GM21576 (cell line): ENCODE results near the gene HOTAIR.

Experiments
- ATAC-seq: cut with Tn5 transposase; IDR thresholded peaks from one replicate; pipeline ENCODE4 v1.9.1; 2021; ENCODE audit warnings: mild to moderate bottlenecking, moderate library complexity; ENCODE audit not compliant: unreplicated experiment

HOTAIR gene

GRCh38 chr12:53976172-53976822 lies 1.5 kb upstream of the HOTAIR start:
- no peak for ATAC-seq

DNA sequence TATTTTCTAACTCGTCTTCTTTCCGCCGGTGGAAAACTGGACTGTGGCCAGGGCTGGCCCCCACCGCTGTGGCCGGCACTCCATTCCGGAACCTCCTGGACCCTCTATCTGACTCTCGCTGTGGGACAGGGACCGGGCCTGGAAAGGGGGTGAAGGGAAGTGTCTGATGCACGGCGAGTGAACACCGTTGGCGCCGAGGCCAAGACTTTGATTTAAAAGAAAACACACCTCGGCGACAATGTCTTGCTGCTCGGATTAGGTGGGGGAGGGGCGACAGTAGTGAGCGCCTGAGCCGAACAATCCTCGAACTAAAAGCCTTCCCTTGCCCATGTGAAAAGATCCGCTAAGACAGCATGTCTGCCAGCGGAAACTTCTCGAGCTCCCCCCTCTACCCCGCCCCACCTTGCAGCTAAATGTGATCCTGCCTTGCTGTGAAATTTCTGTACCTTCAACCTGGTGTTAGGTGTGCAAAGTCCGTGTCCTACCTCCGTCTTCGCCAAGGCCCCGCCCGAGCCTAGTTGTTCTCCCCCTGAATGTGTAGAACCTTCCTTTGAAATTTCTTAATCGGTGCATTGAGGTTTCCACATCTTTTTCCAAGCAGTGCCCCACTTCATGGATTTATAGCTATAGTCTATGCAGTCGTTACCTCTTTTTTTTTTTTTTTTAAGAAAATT lies 862 bp upstream of the HOTAIR start:
- ATAC-seq: no peak

DNA sequence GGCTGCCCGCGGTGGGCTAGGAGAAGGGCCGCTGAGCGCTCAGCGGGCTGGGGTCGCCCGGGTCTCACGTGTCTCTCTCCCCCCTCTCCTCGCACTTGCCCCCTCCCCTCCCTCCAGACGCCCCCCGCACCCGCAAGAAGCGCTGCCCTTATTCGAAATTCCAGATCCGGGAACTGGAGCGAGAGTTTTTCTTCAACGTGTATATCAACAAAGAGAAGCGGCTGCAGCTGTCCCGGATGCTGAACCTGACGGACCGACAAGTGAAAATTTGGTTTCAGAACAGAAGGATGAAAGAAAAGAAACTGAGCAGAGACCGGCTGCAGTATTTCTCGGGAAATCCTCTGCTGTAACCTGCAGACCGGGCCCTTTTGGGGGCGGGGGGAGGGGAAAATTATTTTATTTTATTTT lies 314 bp upstream of the HOTAIR start:
- ATAC-seq: no peak

GRCh38 chr12:53973236-53974042 lies 1.3 kb downstream of the HOTAIR start:
- no peak for ATAC-seq

DNA sequence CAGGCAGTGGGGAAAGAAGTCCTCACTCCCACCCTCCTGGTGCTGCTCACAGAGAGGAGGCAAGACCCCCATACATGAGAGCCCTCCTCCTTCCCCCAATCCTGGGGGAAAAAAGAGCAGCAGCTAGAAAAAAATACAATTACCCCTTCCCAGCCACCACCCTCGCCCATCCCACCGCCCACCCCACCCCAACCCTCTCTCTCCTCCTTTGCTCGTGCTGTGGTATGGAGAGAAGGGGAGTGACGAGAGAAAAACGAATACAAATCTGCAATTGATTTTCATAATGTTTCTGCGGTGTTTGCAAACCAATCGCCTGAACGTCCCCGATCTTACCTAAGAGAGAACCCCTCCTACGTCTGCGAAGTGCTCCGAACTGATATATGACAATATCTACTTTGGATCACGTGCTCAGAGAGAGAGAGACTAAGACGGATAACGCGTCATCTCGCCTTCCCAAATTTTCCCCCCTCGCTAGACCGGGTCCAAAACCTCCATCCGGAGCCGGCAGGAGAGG lies 2.0 kb downstream of the HOTAIR start, which contains the start of gene HOXC11:
Gene HOXC11 (plus strand): TSS at position 405 of the 514 bp plus-strand sequence. CDS start 116 bp downstream, outside the sequence.
- no peak for ATAC-seq

DNA sequence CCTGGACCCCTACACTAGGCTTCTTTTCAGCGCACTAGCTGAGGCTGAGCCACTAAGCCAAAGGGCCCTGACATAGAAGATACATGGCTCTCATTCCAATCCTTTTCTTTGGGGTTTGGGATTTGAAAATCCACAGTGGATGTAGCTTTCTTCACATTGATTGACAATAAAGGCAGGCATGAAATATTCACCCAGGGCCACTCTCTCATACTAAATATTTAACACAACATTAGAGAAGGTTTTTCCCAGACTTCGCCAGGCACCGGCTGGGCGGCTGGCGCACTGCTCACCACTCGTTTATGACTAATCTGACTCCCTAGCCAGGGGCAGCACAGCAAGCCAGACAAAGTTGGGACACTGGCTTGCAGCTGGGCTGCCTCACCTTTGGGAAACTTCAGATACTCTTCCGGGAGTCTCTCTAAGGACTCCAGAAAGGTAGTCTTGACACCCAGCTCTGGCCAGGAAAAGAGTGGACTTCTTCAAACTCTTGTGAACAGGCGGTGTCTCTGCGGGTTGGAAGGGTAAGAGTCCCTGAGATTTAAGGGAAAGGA lies 2.5 kb downstream of the HOTAIR start:
- no peak for ATAC-seq

GRCh38 chr12:53971686-53972085 lies 3.1 kb downstream of the HOTAIR start:
- no peak for ATAC-seq

GRCh38 chr12:53971129-53971528 lies 3.6 kb downstream of the HOTAIR start:
- no peak for ATAC-seq

DNA sequence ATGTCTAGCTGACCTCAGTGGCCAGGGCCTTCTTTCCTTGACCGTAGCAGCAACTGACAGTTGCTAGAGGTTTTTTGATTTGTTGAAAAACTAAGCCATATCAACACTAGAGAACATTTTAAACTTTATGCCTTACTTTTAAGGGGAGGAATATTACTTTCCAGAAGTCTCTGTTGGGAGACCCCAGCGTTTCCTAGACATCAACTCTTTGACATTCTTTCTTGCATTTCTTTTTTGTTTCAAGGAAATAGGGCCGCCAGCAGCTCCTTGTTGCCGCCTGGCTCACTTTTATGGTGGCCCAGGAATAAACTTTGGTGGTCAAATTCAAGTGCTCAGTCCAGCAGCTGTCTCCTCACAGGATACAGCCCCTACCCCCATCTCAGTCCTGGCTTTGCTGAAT lies 4.3 kb downstream of the HOTAIR start:
- ATAC-seq: no peak

DNA sequence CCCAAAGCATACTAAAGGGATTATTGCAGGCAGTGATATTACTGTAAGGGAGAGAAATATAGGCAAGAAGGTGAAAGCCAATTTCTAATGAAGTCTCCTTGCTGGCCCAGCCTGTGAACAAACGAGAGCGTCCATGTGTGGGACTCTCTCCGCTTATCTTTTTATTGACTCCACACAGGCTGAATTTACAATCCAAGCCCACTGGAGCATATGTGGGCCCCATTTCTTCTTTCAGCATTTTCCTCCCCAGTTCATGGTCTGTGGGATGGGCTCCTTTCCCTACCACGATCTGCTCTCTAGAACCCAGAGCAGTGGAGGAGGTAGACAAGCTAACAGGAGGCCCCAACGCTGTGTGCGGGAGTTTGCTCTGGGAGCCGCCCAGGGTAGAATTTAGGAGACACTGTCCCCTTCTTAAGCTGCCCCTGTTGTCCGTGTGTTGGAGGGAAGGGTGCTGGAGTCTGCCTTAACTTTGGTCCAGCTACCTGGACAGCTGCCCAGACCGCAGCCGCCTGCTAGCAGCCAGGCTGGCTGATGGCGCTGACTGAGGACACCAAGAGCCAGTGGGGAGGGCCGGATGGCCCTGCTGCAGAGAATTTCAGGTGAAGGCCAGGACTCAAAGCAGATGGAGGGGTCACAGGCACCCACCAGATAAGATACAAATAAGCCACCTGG lies 5.0 kb downstream of the HOTAIR start:
- ATAC-seq: no peak

- ATAC-seq: no peak
These were observed 6.3 kb downstream of the HOTAIR start for GRCh38 chr12:53968214-53969127.

- ATAC-seq: no peak
These were observed 7.3 kb downstream of the HOTAIR start for GRCh38 chr12:53967421-53967925.

GRCh38 chr12:53966385-53967133 lies 8.2 kb downstream of the HOTAIR start:
- no peak for ATAC-seq

DNA sequence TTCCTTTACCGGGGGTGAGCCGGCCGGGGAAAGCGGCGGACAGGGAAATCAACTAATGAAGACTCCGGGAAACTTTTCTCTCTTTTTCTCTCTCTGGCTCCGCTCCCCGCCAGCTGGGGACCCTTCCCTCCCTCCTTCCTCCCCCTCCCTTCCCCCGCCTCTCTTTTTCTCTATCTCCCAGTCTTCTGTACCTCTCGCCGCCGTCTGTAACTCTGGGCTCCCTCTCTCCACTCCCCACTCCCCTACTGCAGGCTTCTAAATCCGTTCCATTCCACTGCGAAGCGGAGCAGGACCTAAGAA lies 8.7 kb downstream of the HOTAIR start:
- no peak for ATAC-seq

- no peak for ATAC-seq
These were observed 9.3 kb downstream of the HOTAIR start for GRCh38 chr12:53965281-53966084.

DNA sequence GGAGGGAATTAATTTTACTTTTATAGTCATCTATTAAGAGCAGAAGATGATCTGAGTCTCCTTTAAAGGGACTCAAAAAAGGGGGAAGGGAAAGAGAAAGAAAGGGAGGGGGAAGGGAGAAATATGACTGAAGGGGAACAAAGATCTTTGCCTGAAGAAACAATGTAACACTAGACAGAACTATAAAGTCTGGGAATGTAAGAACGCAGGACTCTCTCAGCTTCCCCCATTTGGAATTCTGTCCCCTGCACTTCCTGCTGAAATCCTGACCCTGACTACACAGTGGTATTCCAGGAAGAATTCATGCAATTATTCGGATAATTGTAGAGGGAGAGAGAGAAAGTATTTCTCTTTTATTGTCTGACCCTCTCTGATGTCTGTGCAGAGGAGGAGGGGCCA lies 10.4 kb downstream of the HOTAIR start:
- ATAC-seq: no peak

DNA sequence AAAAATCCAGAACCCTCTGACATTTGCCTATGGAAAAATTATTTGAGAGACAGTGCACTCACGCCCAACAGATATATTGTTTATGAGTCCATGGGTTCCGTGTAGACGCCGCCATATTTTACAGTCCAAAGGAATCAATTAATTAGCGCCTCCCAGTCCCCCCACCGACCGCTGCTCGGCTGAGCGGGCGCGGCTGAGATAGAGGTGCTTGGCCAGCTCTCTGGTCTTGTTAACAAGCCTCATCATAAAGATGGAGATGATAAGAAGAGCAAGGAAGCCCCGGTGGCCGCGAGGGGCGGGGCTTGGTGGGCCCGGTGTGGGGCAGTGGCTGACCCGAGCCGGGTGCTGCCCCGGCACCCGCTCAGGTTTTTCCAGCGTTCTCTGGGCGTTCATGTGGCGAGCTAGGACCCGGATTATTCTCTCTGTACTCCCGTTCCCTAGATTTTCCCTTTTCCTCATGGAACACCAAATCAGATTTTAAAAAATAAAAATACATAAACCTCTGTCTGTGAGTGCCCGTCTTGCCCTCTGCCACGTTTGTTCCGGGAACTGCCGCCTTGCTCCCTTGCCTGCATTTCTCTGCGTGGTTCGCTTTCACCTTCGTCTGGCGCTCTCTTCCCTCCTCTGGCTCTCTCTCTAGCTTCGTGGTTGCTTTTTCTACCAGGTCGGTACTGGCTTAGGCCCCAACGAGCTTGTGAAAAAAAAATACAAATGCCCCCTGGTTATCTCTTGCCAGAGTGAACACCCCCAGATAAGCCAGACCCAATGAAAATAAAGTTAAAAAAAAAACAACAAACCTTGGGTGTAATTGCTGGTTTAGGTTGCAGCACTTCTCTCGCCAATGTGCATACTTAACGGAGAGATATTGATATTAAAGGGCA lies 11.1 kb downstream of the HOTAIR start:
- no peak for ATAC-seq
